ENCODE results near the gene LRRC10B. TPM values are rescaled to one million over a fixed set of nuclear protein-coding genes. Genes with fewer than 3 reads are reported as not detected.

Gene LRRC10B
- total RNA-seq, 2 experiments from 2014 or later: not detected

- no peaks in the 10 kb centered on the region for H3K36me3 Mint-ChIP-seq (ENCODE audit: low read depth)
- H3K27me3 Mint-ChIP-seq: peaks cover 11% of the 10 kb centered on the region
- H3K4me1 Mint-ChIP-seq (ENCODE audit: low read depth): no peaks in the 10 kb centered on the region
Measured at GRCh38 chr11:61539831-61540357, 31.3 kb downstream of the LRRC10B start.

GRCh38 chr11:61540528-61540927 is 32.0 kb downstream of the LRRC10B start:
- ChIA-PET CTCF (interaction anchor here (1.8 kb wide), 1 partner anchor 23 kb away, joined by 6 read pairs; no protein-coding TSS in a partner anchor), POLR2A (no interaction called here)
- no peak overlapping the region for H3K27ac Mint-ChIP-seq
- H3K4me1 Mint-ChIP-seq (ENCODE audit: low read depth): no peaks in the 10 kb centered on the region
- DNase-seq (no peak), ATAC-seq (no peak)
- no peak overlapping the region for H3K4me3 Mint-ChIP-seq
- intact Hi-C loops (cut with micrococcal nuclease): no loop called here
- H3K27me3 Mint-ChIP-seq: peaks cover 15% of the 10 kb centered on the region
- no peak for TF ChIP-seq CTCF (IDR thresholded peaks at IDR 0.05)
- no peaks in the 10 kb centered on the region for H3K9me3 Mint-ChIP-seq
- no peaks in the 10 kb centered on the region for H3K36me3 Mint-ChIP-seq (ENCODE audit: low read depth)

More at GRCh38 chr11:61539831-61540357, 31.3 kb downstream of the LRRC10B start:
- no peak for ATAC-seq
- Mint-ChIP-seq H3K4me3 (no peak overlapping the region), H3K9me3 (no peaks in the 10 kb centered on the region), H3K27ac (no peak overlapping the region)
- TF ChIP-seq CTCF (IDR thresholded peaks at IDR 0.05): no peak
- ChIA-PET CTCF (interaction anchor here (0.9 to 1.8 kb wide), 2 partner anchors 22 to 98 kb away, joined by 3 to 6 read pairs; no protein-coding TSS in a partner anchor), POLR2A (no interaction called here)
- intact Hi-C loops (cut with micrococcal nuclease): loop anchor here (10.0 kb wide), 1 partner anchor 95 kb away; no protein-coding TSS in a partner anchor
- DNase-seq: no peak

GRCh38 chr11:61541598-61541997 is 33.0 kb downstream of the LRRC10B start:
- no peak for TF ChIP-seq CTCF (IDR thresholded peaks at IDR 0.05)
- H3K36me3 Mint-ChIP-seq (ENCODE audit: low read depth): no peaks in the 10 kb centered on the region
- no peak overlapping the region for H3K27ac Mint-ChIP-seq
- intact Hi-C loops (cut with micrococcal nuclease): no loop called here
- ChIA-PET CTCF (interaction anchor here (0.9 to 2.1 kb wide), 4 partner anchors 10 to 26 kb away, joined by 3 to 5 read pairs (median 4); no protein-coding TSS in a partner anchor), POLR2A (no interaction called here)
- ATAC-seq: no peak
- peaks cover 19% of the 10 kb centered on the region for H3K27me3 Mint-ChIP-seq
- no peaks in the 10 kb centered on the region for H3K9me3 Mint-ChIP-seq
- no peaks in the 10 kb centered on the region for H3K4me1 Mint-ChIP-seq (ENCODE audit: low read depth)
- no peak overlapping the region for H3K4me3 Mint-ChIP-seq
- no peak for DNase-seq

GRCh38 chr11:61542024-61542461 is 33.5 kb downstream of the LRRC10B start:
- peaks cover 19% of the 10 kb centered on the region for H3K27me3 Mint-ChIP-seq
- intact Hi-C loops (cut with micrococcal nuclease): no loop called here
- H3K4me3 Mint-ChIP-seq: no peak overlapping the region

More at GRCh38 chr11:61542024-61542461, 33.5 kb downstream of the LRRC10B start:
- ChIA-PET CTCF (interaction anchor here (0.9 to 2.1 kb wide), 5 partner anchors 10 to 288 kb away, joined by 3 to 5 read pairs (median 4); no protein-coding TSS in a partner anchor), POLR2A (no interaction called here)
- Mint-ChIP-seq H3K27ac (no peak overlapping the region), H3K9me3 (no peaks in the 10 kb centered on the region), H3K36me3 (ENCODE audit: low read depth) (no peaks in the 10 kb centered on the region), H3K4me1 (ENCODE audit: low read depth) (no peaks in the 10 kb centered on the region)
- DNase-seq: no peak
- ATAC-seq: no peak
- no peak for TF ChIP-seq CTCF (IDR thresholded peaks at IDR 0.05)

Data from activated CD8-positive, alpha-beta T cell treated with anti-CD3 and anti-CD28 coated beads for 36 hours (primary cell).